ENCODE data around the gene BTBD6.

- no peak for TF ChIP-seq ZMAT4 (CRISPR knock-in tag; IDR thresholded peaks at IDR 0.05)
- TF ChIP-seq CTCF (IDR thresholded peaks at IDR 0.05): no peak
- TF ChIP-seq SP1 (CRISPR knock-in tag; conservative IDR thresholded peaks at IDR 0.05): no peak
- no peak for TF ChIP-seq MAX (CRISPR knock-in tag; IDR thresholded peaks at IDR 0.05)
- no peak for TF ChIP-seq ATF2 (CRISPR knock-in tag; IDR thresholded peaks at IDR 0.05; ENCODE audit: borderline replicate concordance, low read depth)
- no peak for TF ChIP-seq FOXJ3 (CRISPR knock-in tag; IDR thresholded peaks at IDR 0.05; ENCODE audit: borderline replicate concordance)
- TF ChIP-seq NR3C1 (CRISPR knock-in tag; conservative IDR thresholded peaks at IDR 0.05; ENCODE audit: low read depth): no peak
- no peak for TF ChIP-seq NR1H2 (CRISPR knock-in tag; IDR thresholded peaks at IDR 0.05)
- TF ChIP-seq SMAD3 (CRISPR knock-in tag; IDR thresholded peaks at IDR 0.05; ENCODE audit: borderline replicate concordance): no peak
- TF ChIP-seq IRF2 (CRISPR knock-in tag; IDR thresholded peaks at IDR 0.05; ENCODE audit: borderline replicate concordance, low read depth): no peak
- TF ChIP-seq STAT6 (CRISPR knock-in tag; conservative IDR thresholded peaks at IDR 0.05; ENCODE audit: low read depth): no peak
Measured at GRCh38 chr14:105201156-105201924, 47.0 kb upstream of the BTBD6 start.
